Mucosa of stomach (tissue), 1 donor: ENCODE measurements around the gene CBFA2T3.

Experiments
- H3K27me3 ChIP-seq: one replicate; pipeline ENCODE4 v1.7.0; 2013; ENCODE audit warnings: mild to moderate bottlenecking, low read length; ENCODE audit not compliant: control insufficient read depth, insufficient read depth
- H3K36me3 ChIP-seq: one replicate; pipeline ENCODE4 v1.7.0; 2013; ENCODE audit warnings: low read length; ENCODE audit not compliant: control insufficient read depth, insufficient read depth
- H3K4me1 ChIP-seq: one replicate; pipeline ENCODE4 v1.7.0; 2013; ENCODE audit warnings: mild to moderate bottlenecking, low read length; ENCODE audit not compliant: control insufficient read depth, insufficient read depth
- H3K4me3 ChIP-seq: one replicate; pipeline ENCODE4 v1.7.0; 2013; ENCODE audit warnings: low read length
- H3K9ac ChIP-seq: one replicate; pipeline ENCODE4 v1.7.0; 2013; ENCODE audit warnings: mild to moderate bottlenecking, low read length, moderate library complexity
- H3K9me3 ChIP-seq: one replicate; pipeline ENCODE4 v1.7.0; 2013; ENCODE audit warnings: mild to moderate bottlenecking, low read length, moderate library complexity; ENCODE audit not compliant: control insufficient read depth
- donor health status: Pancreatic carcinoma.

Gene CBFA2T3

GRCh38 chr16:88844419-88845036, 132.5 kb downstream of the CBFA2T3 start:
- H3K9me3 ChIP-seq, result no peaks in the 10 kb centered on the region
- no peaks in the 10 kb centered on the region for H3K36me3 ChIP-seq
- H3K4me3 ChIP-seq, result no peak overlapping the region
- no peaks in the 10 kb centered on the region for H3K4me1 ChIP-seq
- H3K9ac ChIP-seq, result no peak overlapping the region
- H3K27me3 ChIP-seq, result no peaks in the 10 kb centered on the region

- no peaks in the 10 kb centered on the region for H3K27me3 ChIP-seq
- H3K9ac ChIP-seq, result no peak overlapping the region
- no peaks in the 10 kb centered on the region for H3K4me1 ChIP-seq
- H3K36me3 ChIP-seq, result no peaks in the 10 kb centered on the region
- no peak overlapping the region for H3K4me3 ChIP-seq
- H3K9me3 ChIP-seq, result no peaks in the 10 kb centered on the region
Observed at GRCh38 chr16:88843256-88843655, 133.8 kb downstream of the CBFA2T3 start.

- Histone ChIP-seq H3K9ac (no peak overlapping the region), H3K36me3 (no peaks in the 10 kb centered on the region), H3K4me3 (no peak overlapping the region), H3K9me3 (no peaks in the 10 kb centered on the region), H3K27me3 (no peaks in the 10 kb centered on the region), H3K4me1 (no peaks in the 10 kb centered on the region)
Observed at GRCh38 chr16:88842806-88843205, 134.2 kb downstream of the CBFA2T3 start.

- no peaks in the 10 kb centered on the region for H3K9me3 ChIP-seq
- H3K36me3 ChIP-seq, result no peaks in the 10 kb centered on the region
- H3K4me3 ChIP-seq, result no peak overlapping the region
- H3K27me3 ChIP-seq, result no peaks in the 10 kb centered on the region
- no peak overlapping the region for H3K9ac ChIP-seq
- no peaks in the 10 kb centered on the region for H3K4me1 ChIP-seq
Observed at GRCh38 chr16:88842308-88842756, 134.7 kb downstream of the CBFA2T3 start.

- Histone ChIP-seq H3K4me1 (no peaks in the 10 kb centered on the region), H3K36me3 (no peaks in the 10 kb centered on the region), H3K9me3 (no peaks in the 10 kb centered on the region), H3K4me3 (no peak overlapping the region), H3K27me3 (no peaks in the 10 kb centered on the region), H3K9ac (no peak overlapping the region)
Observed at GRCh38 chr16:88841521-88842307, 135.3 kb downstream of the CBFA2T3 start.

GRCh38 chr16:88840600-88841215, 136.3 kb downstream of the CBFA2T3 start:
- H3K27me3 ChIP-seq, result no peaks in the 10 kb centered on the region
- H3K36me3 ChIP-seq, result no peaks in the 10 kb centered on the region
- H3K9ac ChIP-seq, result no peak overlapping the region
- no peaks in the 10 kb centered on the region for H3K4me1 ChIP-seq
- no peak overlapping the region for H3K4me3 ChIP-seq
- H3K9me3 ChIP-seq, result no peaks in the 10 kb centered on the region

GRCh38 chr16:88839745-88840599, 137.0 kb downstream of the CBFA2T3 start:
- Histone ChIP-seq H3K4me3 (no peak overlapping the region), H3K4me1 (no peaks in the 10 kb centered on the region), H3K9ac (no peak overlapping the region), H3K9me3 (no peaks in the 10 kb centered on the region), H3K27me3 (no peaks in the 10 kb centered on the region), H3K36me3 (no peaks in the 10 kb centered on the region)

GRCh38 chr16:88839026-88839529, 137.9 kb downstream of the CBFA2T3 start:
- Histone ChIP-seq H3K4me3 (no peak overlapping the region), H3K27me3 (no peaks in the 10 kb centered on the region)

GRCh38 chr16:88838566-88838965, 138.4 kb downstream of the CBFA2T3 start:
- Histone ChIP-seq H3K27me3 (no peaks in the 10 kb centered on the region), H3K9ac (no peak overlapping the region), H3K9me3 (no peaks in the 10 kb centered on the region), H3K36me3 (no peaks in the 10 kb centered on the region), H3K4me1 (no peaks in the 10 kb centered on the region), H3K4me3 (no peak overlapping the region)

More at GRCh38 chr16:88839026-88839529, 137.9 kb downstream of the CBFA2T3 start:
- Histone ChIP-seq H3K4me1 (no peaks in the 10 kb centered on the region), H3K9me3 (no peaks in the 10 kb centered on the region), H3K36me3 (no peaks in the 10 kb centered on the region), H3K9ac (no peak overlapping the region)

GRCh38 chr16:88837806-88838205, 139.2 kb downstream of the CBFA2T3 start:
- no peak overlapping the region for H3K9ac ChIP-seq
- H3K27me3 ChIP-seq, result no peaks in the 10 kb centered on the region
- no peaks in the 10 kb centered on the region for H3K36me3 ChIP-seq
- H3K4me3 ChIP-seq, result no peak overlapping the region
- H3K4me1 ChIP-seq, result no peaks in the 10 kb centered on the region
- H3K9me3 ChIP-seq, result no peaks in the 10 kb centered on the region

- Histone ChIP-seq H3K36me3 (no peaks in the 10 kb centered on the region), H3K27me3 (no peaks in the 10 kb centered on the region), H3K9me3 (no peaks in the 10 kb centered on the region), H3K9ac (no peak overlapping the region), H3K4me1 (no peaks in the 10 kb centered on the region), H3K4me3 (no peak overlapping the region)
Observed at GRCh38 chr16:88836791-88837190, 140.2 kb downstream of the CBFA2T3 start.
